Neural cell (in vitro differentiated cells): ENCODE data around the gene CDK4. TPM values are rescaled to one million over a fixed set of nuclear protein-coding genes. Genes with fewer than 3 reads are reported as not detected.

Experiments
- H2AFZ ChIP-seq: fragments of 200-600, 300-800 bp; sonication (generic), shearing (Covaris generic); 2 replicates; pipeline ENCODE4 v1.6.0; 2014; ENCODE audit warnings: low read depth, mild to moderate bottlenecking, antibody characterized with exemption, low read length, moderate library complexity
- H3F3A ChIP-seq: fragments of 200-600 bp; shearing (Covaris generic); 2 replicates; pipeline ENCODE4 v1.6.1; 2016; ENCODE audit warnings: mild to moderate bottlenecking, moderate library complexity, mixed read lengths, antibody characterized with exemption, low read length; ENCODE audit not compliant: insufficient read depth, poor library complexity, severe bottlenecking
- H3K27ac ChIP-seq: fragments of 200-600, 300-800 bp; sonication (generic), shearing (Covaris generic); 2 replicates; pipeline ENCODE4 v1.5.1; 2014; ENCODE audit warnings: mild to moderate bottlenecking, low read length, moderate library complexity
- H3K27me3 ChIP-seq: fragments of 300-800, 200-600 bp; sonication (generic), shearing (Covaris generic); 2 replicates; pipeline ENCODE4 v1.6.0; 2014; ENCODE audit warnings: mild to moderate bottlenecking, low read depth, low read length, moderate library complexity; ENCODE audit not compliant: insufficient read depth
- H3K36me3 ChIP-seq: fragments of 300-800, 200-600 bp; sonication (generic), shearing (Covaris generic); 2 replicates; pipeline ENCODE4 v1.5.1; 2014; ENCODE audit warnings: mild to moderate bottlenecking, antibody characterized with exemption, low read length, moderate library complexity; ENCODE audit not compliant: insufficient read depth
- H3K4me2 ChIP-seq: fragments of 300-800, 200-600 bp; sonication (generic), shearing (Covaris generic); 2 replicates; pipeline ENCODE4 v1.6.0; 2014; ENCODE audit warnings: mild to moderate bottlenecking, low read length
- H3K4me3 ChIP-seq: fragments of 300-800, 200-600 bp; sonication (generic), shearing (Covaris generic); 2 replicates; pipeline ENCODE4 v1.5.1; 2014; ENCODE audit warnings: mild to moderate bottlenecking, low read length, moderate library complexity
- H3K79me2 ChIP-seq: fragments of 200-600 bp; shearing (Covaris generic); replicated peaks from 2 replicates; pipeline ENCODE4 v1.6.0; 2014; ENCODE audit warnings: mild to moderate bottlenecking, low read length, moderate library complexity; ENCODE audit not compliant: insufficient read depth
- H3K9ac ChIP-seq: fragments of 300-800, 200-600 bp; sonication (generic), shearing (Covaris generic); 2 replicates; pipeline ENCODE4 v1.6.1; 2016; ENCODE audit warnings: mild to moderate bottlenecking, low read length, mixed read lengths
- H3K9me2 ChIP-seq: fragments of 200-600 bp; shearing (Covaris generic); 2 replicates; pipeline ENCODE4 v1.6.1; 2016; ENCODE audit warnings: mild to moderate bottlenecking, low read length, mixed read lengths; ENCODE audit not compliant: insufficient read depth
- H3K9me3 ChIP-seq: fragments of 200-600, 300-800 bp; sonication (generic), shearing (Covaris generic); 2 replicates; pipeline ENCODE4 v1.6.1; 2016; ENCODE audit warnings: mild to moderate bottlenecking, mixed run types, low read length, moderate library complexity, mixed read lengths
- H4K20me1 ChIP-seq: fragments of 200-600 bp; shearing (Covaris generic); 2 replicates; pipeline ENCODE4 v1.6.1; 2016; ENCODE audit warnings: mild to moderate bottlenecking, mixed run types; ENCODE audit not compliant: insufficient read depth
- EP300 ChIP-seq: fragments of 450-650 bp; conservative IDR thresholded peaks from 2 replicates; pipeline ENCODE4 v1.6.1; 2014; ENCODE audit warnings: antibody characterized with exemption, mild to moderate bottlenecking, moderate library complexity; ENCODE audit not compliant: poor library complexity, severe bottlenecking
- EZH2 ChIP-seq: fragments of 200-600, 300-800 bp; shearing (Covaris generic), sonication (generic); IDR thresholded peaks from 2 replicates; pipeline ENCODE4 v1.6.1; 2014; ENCODE audit warnings: antibody characterized with exemption, low read length, borderline replicate concordance, mild to moderate bottlenecking; ENCODE audit not compliant: insufficient read depth, poor library complexity, severe bottlenecking
- MXI1 ChIP-seq: fragments of 450-650 bp; conservative IDR thresholded peaks from 2 replicates; pipeline ENCODE4 v1.6.1; 2014; ENCODE audit warnings: antibody characterized with exemption, mild to moderate bottlenecking; ENCODE audit not compliant: poor library complexity, severe bottlenecking
- POLR2AphosphoS5 ChIP-seq: IDR thresholded peaks from 2 replicates; pipeline ENCODE4 v1.6.1; 2012
- RAD21 ChIP-seq: fragments of 450-650 bp; conservative IDR thresholded peaks from 2 replicates; pipeline ENCODE4 v1.6.1; 2014; ENCODE audit warnings: antibody characterized with exemption, mild to moderate bottlenecking, moderate library complexity
- SMC3 ChIP-seq: fragments of 450-650 bp; conservative IDR thresholded peaks from 2 replicates; pipeline ENCODE4 v1.6.1; 2014; ENCODE audit warnings: antibody characterized with exemption, mild to moderate bottlenecking, moderate library complexity; ENCODE audit not compliant: poor library complexity
- TAF1 ChIP-seq: IDR thresholded peaks from 2 replicates; pipeline ENCODE4 v1.6.1; 2012; ENCODE audit warnings: low read depth
- polyA plus RNA-seq: library from polyadenylated mRNA; depleted of rRNA; stranded (reverse); fragments of >200 nt; gene quantifications from 2 replicates; pipeline ENCODE4 v1.2.3, GENCODE V29; 2014
- TF ChIP-seq, protein P1 (sequence below): fragments of 450-650 bp; IDR thresholded peaks from 2 replicates; pipeline ENCODE4 v1.5.1; 2014; ENCODE audit warnings: antibody characterized with exemption, mild to moderate bottlenecking, moderate library complexity; ENCODE audit not compliant: poor library complexity, severe bottlenecking
- TF ChIP-seq, protein P2 (sequence below): IDR thresholded peaks from 2 replicates; pipeline ENCODE4 v1.6.1; 2012; ENCODE audit warnings: borderline replicate concordance

The CDK4 gene
- polyA plus RNA-seq, 1 donor from 2014 or later = 104 TPM

DNA sequence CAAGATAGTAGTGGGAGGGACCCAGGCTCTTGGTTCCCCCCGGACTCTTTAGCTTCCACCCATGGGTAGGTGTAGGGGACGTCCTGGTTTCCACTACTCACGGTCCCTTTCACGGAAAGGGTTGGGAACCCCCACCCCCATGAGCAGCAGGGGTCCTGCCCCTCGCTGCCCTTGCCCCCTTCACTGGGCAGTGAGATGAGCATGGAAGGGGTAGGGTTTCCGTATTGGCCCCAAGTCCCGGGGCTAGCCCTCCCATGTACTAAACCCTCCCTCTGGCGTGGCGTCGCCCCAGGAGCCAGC is 26.3 kb downstream of the CDK4 start:
- Histone ChIP-seq H3K9me2 (no peaks in the 10 kb centered on the region), H3K79me2 (no peaks in the 10 kb centered on the region), H3K36me3 (peaks cover 4% of the 10 kb centered on the region), H3K27me3 (peaks cover 47% of the 10 kb centered on the region), H2AFZ (no peak overlapping the region), H3K4me3 (no peak overlapping the region), H4K20me1 (no peaks in the 10 kb centered on the region), H3K4me2 (no peak overlapping the region), H3K9ac (no peak overlapping the region), H3F3A (no peaks in the 10 kb centered on the region), H3K27ac (no peak overlapping the region), H3K9me3 (no peaks in the 10 kb centered on the region)
- TF ChIP-seq, protein P1, sequence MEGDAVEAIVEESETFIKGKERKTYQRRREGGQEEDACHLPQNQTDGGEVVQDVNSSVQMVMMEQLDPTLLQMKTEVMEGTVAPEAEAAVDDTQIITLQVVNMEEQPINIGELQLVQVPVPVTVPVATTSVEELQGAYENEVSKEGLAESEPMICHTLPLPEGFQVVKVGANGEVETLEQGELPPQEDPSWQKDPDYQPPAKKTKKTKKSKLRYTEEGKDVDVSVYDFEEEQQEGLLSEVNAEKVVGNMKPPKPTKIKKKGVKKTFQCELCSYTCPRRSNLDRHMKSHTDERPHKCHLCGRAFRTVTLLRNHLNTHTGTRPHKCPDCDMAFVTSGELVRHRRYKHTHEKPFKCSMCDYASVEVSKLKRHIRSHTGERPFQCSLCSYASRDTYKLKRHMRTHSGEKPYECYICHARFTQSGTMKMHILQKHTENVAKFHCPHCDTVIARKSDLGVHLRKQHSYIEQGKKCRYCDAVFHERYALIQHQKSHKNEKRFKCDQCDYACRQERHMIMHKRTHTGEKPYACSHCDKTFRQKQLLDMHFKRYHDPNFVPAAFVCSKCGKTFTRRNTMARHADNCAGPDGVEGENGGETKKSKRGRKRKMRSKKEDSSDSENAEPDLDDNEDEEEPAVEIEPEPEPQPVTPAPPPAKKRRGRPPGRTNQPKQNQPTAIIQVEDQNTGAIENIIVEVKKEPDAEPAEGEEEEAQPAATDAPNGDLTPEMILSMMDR = no peak
- TF ChIP-seq EZH2 = no peak
- no peak for TF ChIP-seq TAF1
- no peak for TF ChIP-seq SMC3
- TF ChIP-seq MXI1 = no peak
- TF ChIP-seq POLR2AphosphoS5 = no peak
- TF ChIP-seq, protein P2, sequence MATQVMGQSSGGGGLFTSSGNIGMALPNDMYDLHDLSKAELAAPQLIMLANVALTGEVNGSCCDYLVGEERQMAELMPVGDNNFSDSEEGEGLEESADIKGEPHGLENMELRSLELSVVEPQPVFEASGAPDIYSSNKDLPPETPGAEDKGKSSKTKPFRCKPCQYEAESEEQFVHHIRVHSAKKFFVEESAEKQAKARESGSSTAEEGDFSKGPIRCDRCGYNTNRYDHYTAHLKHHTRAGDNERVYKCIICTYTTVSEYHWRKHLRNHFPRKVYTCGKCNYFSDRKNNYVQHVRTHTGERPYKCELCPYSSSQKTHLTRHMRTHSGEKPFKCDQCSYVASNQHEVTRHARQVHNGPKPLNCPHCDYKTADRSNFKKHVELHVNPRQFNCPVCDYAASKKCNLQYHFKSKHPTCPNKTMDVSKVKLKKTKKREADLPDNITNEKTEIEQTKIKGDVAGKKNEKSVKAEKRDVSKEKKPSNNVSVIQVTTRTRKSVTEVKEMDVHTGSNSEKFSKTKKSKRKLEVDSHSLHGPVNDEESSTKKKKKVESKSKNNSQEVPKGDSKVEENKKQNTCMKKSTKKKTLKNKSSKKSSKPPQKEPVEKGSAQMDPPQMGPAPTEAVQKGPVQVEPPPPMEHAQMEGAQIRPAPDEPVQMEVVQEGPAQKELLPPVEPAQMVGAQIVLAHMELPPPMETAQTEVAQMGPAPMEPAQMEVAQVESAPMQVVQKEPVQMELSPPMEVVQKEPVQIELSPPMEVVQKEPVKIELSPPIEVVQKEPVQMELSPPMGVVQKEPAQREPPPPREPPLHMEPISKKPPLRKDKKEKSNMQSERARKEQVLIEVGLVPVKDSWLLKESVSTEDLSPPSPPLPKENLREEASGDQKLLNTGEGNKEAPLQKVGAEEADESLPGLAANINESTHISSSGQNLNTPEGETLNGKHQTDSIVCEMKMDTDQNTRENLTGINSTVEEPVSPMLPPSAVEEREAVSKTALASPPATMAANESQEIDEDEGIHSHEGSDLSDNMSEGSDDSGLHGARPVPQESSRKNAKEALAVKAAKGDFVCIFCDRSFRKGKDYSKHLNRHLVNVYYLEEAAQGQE = no peak
- no peak for TF ChIP-seq EP300
- no peak for TF ChIP-seq RAD21

DNA sequence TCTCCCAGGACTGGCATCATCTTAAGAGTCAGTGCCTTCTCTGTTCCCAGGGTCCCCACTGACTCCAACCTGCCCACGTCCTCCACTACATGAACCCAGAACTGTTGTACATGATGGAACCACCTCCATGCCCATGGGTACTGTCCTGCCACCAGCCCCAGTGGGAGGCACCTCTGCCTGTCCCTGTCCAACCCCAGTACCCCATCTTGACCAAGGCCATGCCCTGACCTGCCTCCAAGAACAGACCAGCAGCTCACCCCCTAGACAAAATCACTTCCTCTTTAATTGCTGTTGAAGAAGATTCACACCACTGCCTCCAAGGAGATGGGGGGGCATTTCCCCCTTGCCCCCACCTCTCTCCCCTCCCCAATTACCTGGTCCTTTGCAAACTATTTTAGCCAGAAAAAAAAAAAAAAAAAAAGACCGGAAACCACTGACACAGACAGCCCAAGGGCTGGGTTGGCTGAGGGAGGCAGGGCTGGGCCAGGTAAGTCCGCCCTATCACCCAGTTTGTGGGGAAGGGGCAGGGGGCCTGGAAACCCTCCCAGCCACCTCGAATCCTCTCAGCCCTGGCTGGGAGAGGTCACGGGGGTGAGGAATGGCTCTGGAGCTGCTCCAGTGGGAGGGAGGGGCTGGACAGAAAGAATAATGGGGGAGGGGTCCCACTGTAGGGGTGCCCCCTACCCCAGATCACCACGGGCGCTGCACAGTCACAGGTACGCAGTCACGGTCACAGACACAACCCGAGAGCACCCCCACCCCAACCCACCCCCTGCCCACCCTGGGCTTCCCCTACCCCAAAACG is 27.0 kb downstream of the CDK4 start:
- Histone ChIP-seq H3K79me2 (no peaks in the 10 kb centered on the region), H3K27me3 (peaks cover 42% of the 10 kb centered on the region), H3K27ac (no peak overlapping the region), H3K9ac (no peak overlapping the region), H4K20me1 (no peaks in the 10 kb centered on the region), H3K9me2 (no peaks in the 10 kb centered on the region), H3K4me2 (no peak overlapping the region), H3F3A (no peaks in the 10 kb centered on the region), H3K36me3 (peaks cover 4% of the 10 kb centered on the region), H3K4me3 (no peak overlapping the region), H2AFZ (no peak overlapping the region), H3K9me3 (no peaks in the 10 kb centered on the region)
- TF ChIP-seq POLR2AphosphoS5 = no peak
- no peak for TF ChIP-seq RAD21
- TF ChIP-seq MXI1 = no peak
- no peak for TF ChIP-seq TAF1
- no peak for TF ChIP-seq SMC3
